ENCODE results near the gene RNF157. TPM values are rescaled to one million over a fixed set of nuclear protein-coding genes. Genes with fewer than 3 reads are reported as not detected.

The RNF157 gene
- total and polyA plus RNA-seq, 9 of the 15 experiments (the other 6 are each of a cell fraction or from before 2014, with no cell fraction given) = 8.1 to 31.7 (median 20.8) TPM

DNA sequence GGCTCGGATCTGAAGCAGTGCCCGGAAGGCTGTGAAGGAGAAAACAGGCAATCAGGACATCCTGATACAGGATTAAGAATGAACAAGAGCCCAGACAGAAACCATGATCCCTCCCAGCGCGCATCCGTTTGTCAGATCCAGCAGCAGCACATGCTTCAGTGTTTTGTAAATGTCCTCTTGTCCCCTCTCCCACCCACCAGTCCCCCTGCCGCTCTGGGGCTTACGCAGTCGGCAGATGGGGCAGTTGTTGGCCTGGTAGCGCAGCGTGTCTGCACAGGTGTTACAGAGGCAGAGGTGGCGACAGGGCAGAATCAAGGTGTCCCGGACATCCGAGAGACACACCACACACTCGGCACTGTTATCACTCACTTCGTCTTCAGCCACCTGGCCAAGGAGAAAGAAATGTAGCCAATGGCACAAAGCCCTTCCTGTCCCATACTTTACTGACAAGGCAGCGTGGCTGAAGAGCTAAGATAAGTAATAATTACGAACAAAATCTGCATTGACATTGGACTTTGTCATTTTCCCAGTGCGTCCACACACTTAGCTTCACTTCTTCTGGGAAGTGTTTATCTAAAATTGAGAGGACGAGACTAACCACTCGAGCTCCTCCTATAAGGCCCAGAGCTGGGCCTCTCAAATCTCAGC, 78.5 kb downstream of the RNF157 start:
- Histone ChIP-seq H3K9me3 (replicated peaks; ENCODE audit: control insufficient read depth, insufficient read depth, low read depth, low read length) (no peaks in the 10 kb centered on the region), H3K4me3 (no peak overlapping the region), H4K20me1 (replicated peaks; ENCODE audit: control insufficient read depth, insufficient read depth, low read length) (no peaks in the 10 kb centered on the region), H3K9ac (ENCODE audit: insufficient read depth in 1 of 2, low read depth in 2 of 2, low read length in 2 of 2) (peak overlapping the region in 1 of 2 experiments; percentile 46; a peak in 2 of 4 replicates), H2AFZ (ENCODE audit: low read depth, low read length) (no peak overlapping the region), H3K79me2 (ENCODE audit: control insufficient read depth, insufficient read depth, low read length) (no peaks in the 10 kb centered on the region), H3K27me3 (ENCODE audit: control insufficient read depth in 2 of 2, insufficient read depth in 2 of 2, low read length in 2 of 2) (no peaks in the 10 kb centered on the region), H3K27ac (ENCODE audit: extremely low read depth, low read depth, low read length) (peak overlapping the region; percentile 12; the same call in 1 of the 3 replicates), H3K4me2 (ENCODE audit: insufficient read depth, low read length) (no peak overlapping the region), H3K9me1 (ENCODE audit: control insufficient read depth, insufficient read depth, low read length) (no peaks in the 10 kb centered on the region), H3K4me1 (replicated peaks in 1 of 2; ENCODE audit: control insufficient read depth in 2 of 2, insufficient read depth in 2 of 2, low read length in 2 of 2) (peaks cover 5 to 9% of the 10 kb centered on the region in 2 experiments; a peak in 4 of 5 replicates), H3K36me3 (ENCODE audit: control insufficient read depth, insufficient read depth, low read length) (peaks cover 73% of the 10 kb centered on the region)
- in situ Hi-C loops (cut with MboI) (no loop called here), intact Hi-C loops (cut with micrococcal nuclease) (no loop called here)
- ATAC-seq (peak; percentile 63), FAIRE-seq (no peak), DNase-seq (ENCODE audit: extremely low read depth in 1 of 4, low spot score in 3 of 4) (peak; percentile 35 to 43 (median 37))
- ChIA-PET POLR2A (no interaction called here), CTCF (ENCODE audit: low intra/inter-chr PET ratio) (no interaction called here)
- 47% methylated on average over 17 of the region's 20 CpGs for WGBS (ENCODE audit: insufficient coverage, low coverage, missing lambda C conversion rate)
- no TSS peak for BruUV-seq (replicated peaks)
- TF ChIP-seq FOXJ2 (tag; IDR thresholded peaks at IDR 0.05) (no peak), GABPB1 (CRISPR knock-in tag; IDR thresholded peaks at IDR 0.05) (no peak), ARID1B (IDR thresholded peaks at IDR 0.05) (peak; percentile 69), TAL1 (IDR thresholded peaks at IDR 0.05) (peak; percentile 53; the same call in 1 of the 2 replicates), TCF3 (CRISPR knock-in tag; IDR thresholded peaks at IDR 0.05) (peak; percentile 77), TEAD4 (IDR thresholded peaks at IDR 0.05; ENCODE audit: low read length) (peak; percentile 56), TEAD4 (CRISPR knock-in tag; IDR thresholded peaks at IDR 0.05; ENCODE audit: borderline replicate concordance) (no peak), PHF8 (IDR thresholded peaks at IDR 0.05; ENCODE audit: borderline replicate concordance, low read length) (no peak), SMAD4 (CRISPR knock-in tag; conservative IDR thresholded peaks at IDR 0.05) (peak; percentile 42; the same call in 1 of the 2 replicates), TRIM24 (IDR thresholded peaks at IDR 0.05) (peak in 1 of 2 experiments; percentile 21; a peak in 1 of 4 replicates), HDAC2 (IDR thresholded peaks at IDR 0.05) (no peak), HNRNPLL (IDR thresholded peaks at IDR 0.05; ENCODE audit: low read depth, low read length, poor library complexity, severe bottlenecking) (no peak), SP1 (CRISPR knock-in tag; IDR thresholded peaks at IDR 0.05) (no peak), MEIS2 (IDR thresholded peaks at IDR 0.05; ENCODE audit: partially characterized antibody) (peak; percentile 12), KDM1A (IDR thresholded peaks at IDR 0.05) (0 out of 4 replicates have a peak, but pooled peaks of 1 of the 2 experiments have one; percentile 35)
- TF ChIP-seq, protein P1, sequence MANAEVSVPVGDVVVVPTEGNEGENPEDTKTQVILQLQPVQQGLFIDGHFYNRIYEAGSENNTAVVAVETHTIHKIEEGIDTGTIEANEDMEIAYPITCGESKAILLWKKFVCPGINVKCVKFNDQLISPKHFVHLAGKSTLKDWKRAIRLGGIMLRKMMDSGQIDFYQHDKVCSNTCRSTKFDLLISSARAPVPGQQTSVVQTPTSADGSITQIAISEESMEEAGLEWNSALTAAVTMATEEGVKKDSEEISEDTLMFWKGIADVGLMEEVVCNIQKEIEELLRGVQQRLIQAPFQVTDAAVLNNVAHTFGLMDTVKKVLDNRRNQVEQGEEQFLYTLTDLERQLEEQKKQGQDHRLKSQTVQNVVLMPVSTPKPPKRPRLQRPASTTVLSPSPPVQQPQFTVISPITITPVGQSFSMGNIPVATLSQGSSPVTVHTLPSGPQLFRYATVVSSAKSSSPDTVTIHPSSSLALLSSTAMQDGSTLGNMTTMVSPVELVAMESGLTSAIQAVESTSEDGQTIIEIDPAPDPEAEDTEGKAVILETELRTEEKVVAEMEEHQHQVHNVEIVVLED (CRISPR knock-in tag; IDR thresholded peaks at IDR 0.05) = no peak
- TF ChIP-seq, protein P2, sequence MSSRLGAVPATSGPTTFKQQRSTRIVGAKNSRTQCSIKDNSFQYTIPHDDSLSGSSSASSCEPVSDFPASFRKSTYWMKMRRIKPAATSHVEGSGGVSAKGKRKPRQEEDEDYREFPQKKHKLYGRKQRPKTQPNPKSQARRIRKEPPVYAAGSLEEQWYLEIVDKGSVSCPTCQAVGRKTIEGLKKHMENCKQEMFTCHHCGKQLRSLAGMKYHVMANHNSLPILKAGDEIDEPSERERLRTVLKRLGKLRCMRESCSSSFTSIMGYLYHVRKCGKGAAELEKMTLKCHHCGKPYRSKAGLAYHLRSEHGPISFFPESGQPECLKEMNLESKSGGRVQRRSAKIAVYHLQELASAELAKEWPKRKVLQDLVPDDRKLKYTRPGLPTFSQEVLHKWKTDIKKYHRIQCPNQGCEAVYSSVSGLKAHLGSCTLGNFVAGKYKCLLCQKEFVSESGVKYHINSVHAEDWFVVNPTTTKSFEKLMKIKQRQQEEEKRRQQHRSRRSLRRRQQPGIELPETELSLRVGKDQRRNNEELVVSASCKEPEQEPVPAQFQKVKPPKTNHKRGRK (tag; IDR thresholded peaks at IDR 0.05) = no peak
- TF ChIP-seq, protein P3, sequence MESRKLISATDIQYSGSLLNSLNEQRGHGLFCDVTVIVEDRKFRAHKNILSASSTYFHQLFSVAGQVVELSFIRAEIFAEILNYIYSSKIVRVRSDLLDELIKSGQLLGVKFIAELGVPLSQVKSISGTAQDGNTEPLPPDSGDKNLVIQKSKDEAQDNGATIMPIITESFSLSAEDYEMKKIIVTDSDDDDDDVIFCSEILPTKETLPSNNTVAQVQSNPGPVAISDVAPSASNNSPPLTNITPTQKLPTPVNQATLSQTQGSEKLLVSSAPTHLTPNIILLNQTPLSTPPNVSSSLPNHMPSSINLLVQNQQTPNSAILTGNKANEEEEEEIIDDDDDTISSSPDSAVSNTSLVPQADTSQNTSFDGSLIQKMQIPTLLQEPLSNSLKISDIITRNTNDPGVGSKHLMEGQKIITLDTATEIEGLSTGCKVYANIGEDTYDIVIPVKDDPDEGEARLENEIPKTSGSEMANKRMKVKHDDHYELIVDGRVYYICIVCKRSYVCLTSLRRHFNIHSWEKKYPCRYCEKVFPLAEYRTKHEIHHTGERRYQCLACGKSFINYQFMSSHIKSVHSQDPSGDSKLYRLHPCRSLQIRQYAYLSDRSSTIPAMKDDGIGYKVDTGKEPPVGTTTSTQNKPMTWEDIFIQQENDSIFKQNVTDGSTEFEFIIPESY (CRISPR knock-in tag; IDR thresholded peaks at IDR 0.05) = 0 out of 2 replicates have a peak, but pooled peaks have one; percentile 14
